Uterus (tissue), 4 donors: Measurements from ENCODE around the gene IFIT2. TPM values are rescaled to one million over a fixed set of nuclear protein-coding genes. Genes with fewer than 3 reads are reported as not detected.
"Not testable (repeated sequence)": the region's sequence is repeated elsewhere in the genome, so short reads cannot be mapped to it uniquely, and the experiment has no call there.

Experiments used
- DNase-seq, 2 donors: peaks; one replicate each; pipeline ENCODE4 v3.0.0-alpha.2; 2019 to 2020
- H3K27ac ChIP-seq, 2 donors: fragments of 200-600 bp; sonication (generic); 1 replicate in 1 of 2; 2 replicates in 1 of 2; pipeline ENCODE4 v1.5.1; 2016 to 2018
- H3K27me3 ChIP-seq, 2 donors: fragments of 200-600 bp; sonication (generic); one replicate each; pipeline ENCODE4 v1.5.1; 2018 to 2019; ENCODE audit warnings: control low read depth in 1 of 2
- H3K36me3 ChIP-seq, 2 donors: fragments of 200-600 bp; sonication (generic); one replicate each; pipeline ENCODE4 v1.5.1; 2019; ENCODE audit warnings: control low read depth in 1 of 2
- H3K4me1 ChIP-seq, 2 donors: fragments of 200-600 bp; sonication (generic); one replicate each; pipeline ENCODE4 v1.5.1; 2018 to 2019; ENCODE audit warnings: control low read depth in 1 of 2
- H3K4me3 ChIP-seq, 2 donors: fragments of 200-600 bp; sonication (generic); 1 replicate in 1 of 2; 2 replicates in 1 of 2; pipeline ENCODE4 v1.5.1; 2018 to 2019; ENCODE audit warnings: mild to moderate bottlenecking in 1 of 2
- H3K9me3 ChIP-seq, 2 donors: fragments of 200-600 bp; sonication (generic); one replicate each; pipeline ENCODE4 v1.5.1; 2019; ENCODE audit warnings: control low read depth in 1 of 2
- POLR2A ChIP-seq, 2 donors: fragments of 450-650 bp; IDR thresholded peaks; one replicate each; pipeline ENCODE4 v1.6.1; 2016; ENCODE audit warnings: antibody characterized with exemption in 2 of 2, mild to moderate bottlenecking in 1 of 2, moderate library complexity in 1 of 2
- intact Hi-C: fragments of 100-400 bp; cut with DNase I; formaldehyde crosslinking; loops from one replicate; pipeline ENCODE4 v1.15.1; 2023; ENCODE audit warnings: low total_unique reads
- total RNA-seq, 4 donors: library from RNA; depleted of rRNA in 3 of 4; stranded (reverse); fragments of >200 nt in 3 of 4; gene quantifications; one replicate each; pipeline versions ENCODE4 v1.1.0 to v1.2.4, GENCODE V29; 2014 to 2023
- TF ChIP-seq, protein P1 (sequence below), 4 experiments: fragments of 200-600 bp in 2 of 4; fragments of 450-650 bp in 2 of 4; sonication (generic) in 2 of 4; IDR thresholded peaks; one replicate each; pipeline ENCODE4 v1.5.1; 2016 to 2019; ENCODE audit warnings: antibody characterized with exemption in 4 of 4, mild to moderate bottlenecking in 2 of 4, moderate library complexity in 1 of 4
- donor health status: DM: yes; HTN: yes; CAD: no.

The IFIT2 gene
- total RNA-seq, 4 donors from 2014 or later, result 1.5 to 17.7 (median 6.1) TPM

DNA sequence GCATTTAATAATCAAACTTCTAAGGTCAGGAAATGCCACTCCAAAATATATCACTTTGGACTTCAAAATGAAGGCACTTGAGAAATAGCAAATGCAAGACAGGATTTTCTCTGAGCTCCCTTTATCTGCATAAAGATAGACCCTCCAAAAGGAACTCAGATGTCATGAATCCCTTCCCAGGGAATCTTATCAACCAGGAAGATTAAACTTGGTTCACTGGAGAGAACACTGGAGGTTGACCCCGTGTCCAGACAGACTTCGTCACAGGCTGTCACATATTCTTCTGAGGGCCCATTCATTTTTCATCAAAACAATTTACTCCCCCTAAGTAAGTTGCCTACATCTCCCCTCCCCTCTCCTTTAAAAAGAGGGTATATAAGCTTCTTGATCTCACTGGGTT, 47.1 kb downstream of the IFIT2 start:
- peaks cover 0 to 21% of the 10 kb centered on the region in 2 donors for H3K4me1 ChIP-seq
- TF ChIP-seq POLR2A (IDR thresholded peaks at IDR 0.05), result no peak
- TF ChIP-seq, protein P1, sequence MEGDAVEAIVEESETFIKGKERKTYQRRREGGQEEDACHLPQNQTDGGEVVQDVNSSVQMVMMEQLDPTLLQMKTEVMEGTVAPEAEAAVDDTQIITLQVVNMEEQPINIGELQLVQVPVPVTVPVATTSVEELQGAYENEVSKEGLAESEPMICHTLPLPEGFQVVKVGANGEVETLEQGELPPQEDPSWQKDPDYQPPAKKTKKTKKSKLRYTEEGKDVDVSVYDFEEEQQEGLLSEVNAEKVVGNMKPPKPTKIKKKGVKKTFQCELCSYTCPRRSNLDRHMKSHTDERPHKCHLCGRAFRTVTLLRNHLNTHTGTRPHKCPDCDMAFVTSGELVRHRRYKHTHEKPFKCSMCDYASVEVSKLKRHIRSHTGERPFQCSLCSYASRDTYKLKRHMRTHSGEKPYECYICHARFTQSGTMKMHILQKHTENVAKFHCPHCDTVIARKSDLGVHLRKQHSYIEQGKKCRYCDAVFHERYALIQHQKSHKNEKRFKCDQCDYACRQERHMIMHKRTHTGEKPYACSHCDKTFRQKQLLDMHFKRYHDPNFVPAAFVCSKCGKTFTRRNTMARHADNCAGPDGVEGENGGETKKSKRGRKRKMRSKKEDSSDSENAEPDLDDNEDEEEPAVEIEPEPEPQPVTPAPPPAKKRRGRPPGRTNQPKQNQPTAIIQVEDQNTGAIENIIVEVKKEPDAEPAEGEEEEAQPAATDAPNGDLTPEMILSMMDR (IDR thresholded peaks at IDR 0.05), result no peak
- no peaks in the 10 kb centered on the region for H3K36me3 ChIP-seq
- DNase-seq, result no peak
- H3K9me3 ChIP-seq, result no peaks in the 10 kb centered on the region
- H3K27ac ChIP-seq, result peak overlapping the region; percentile 12 to 66
- no peaks in the 10 kb centered on the region for H3K27me3 ChIP-seq
- H3K4me3 ChIP-seq, result no peak overlapping the region
- intact Hi-C loops, result no loop called here

DNA sequence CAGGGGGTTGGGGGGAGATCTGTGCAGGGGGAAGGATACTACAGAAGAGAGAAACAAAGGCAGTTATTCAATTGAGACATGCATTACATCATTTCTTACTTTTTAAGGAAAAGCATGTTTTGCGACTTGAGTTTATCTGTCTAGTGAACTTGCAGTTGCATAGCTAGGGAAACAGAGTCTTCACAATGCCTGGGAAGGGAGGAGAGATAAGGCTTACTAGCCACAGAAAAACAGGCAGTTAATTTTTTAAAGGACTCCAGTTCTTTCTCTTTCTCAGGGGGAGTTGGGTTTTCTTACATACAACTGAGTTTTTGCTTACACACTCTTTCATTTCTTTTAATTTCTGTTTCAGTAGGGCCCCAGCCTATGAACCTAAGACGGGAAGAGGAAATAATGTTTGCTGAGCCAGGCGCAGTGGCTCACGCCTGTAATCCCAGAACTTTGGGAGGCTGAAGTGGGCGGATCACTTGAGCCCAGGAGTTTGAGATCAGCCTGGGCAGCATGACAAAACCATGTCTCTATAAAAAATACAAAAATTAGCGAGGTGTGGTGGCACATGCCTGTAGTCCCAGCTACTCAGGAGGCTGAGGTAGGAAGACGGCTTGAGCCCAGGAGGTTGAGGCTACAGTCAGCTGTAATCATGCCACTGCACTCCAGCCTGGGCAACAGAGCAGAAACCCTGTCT, 48.9 kb downstream of the IFIT2 start:
- peaks cover 0 to 21% of the 10 kb centered on the region in 2 donors for H3K4me1 ChIP-seq
- H3K9me3 ChIP-seq, H3K4me3 ChIP-seq, H3K27me3 ChIP-seq, intact Hi-C loops, H3K36me3 ChIP-seq: not testable (repeated sequence)
- peak overlapping the region; percentile 83 to 85 for H3K27ac ChIP-seq
- peak in 1 of 2 donors; percentile 40 for DNase-seq

DNA sequence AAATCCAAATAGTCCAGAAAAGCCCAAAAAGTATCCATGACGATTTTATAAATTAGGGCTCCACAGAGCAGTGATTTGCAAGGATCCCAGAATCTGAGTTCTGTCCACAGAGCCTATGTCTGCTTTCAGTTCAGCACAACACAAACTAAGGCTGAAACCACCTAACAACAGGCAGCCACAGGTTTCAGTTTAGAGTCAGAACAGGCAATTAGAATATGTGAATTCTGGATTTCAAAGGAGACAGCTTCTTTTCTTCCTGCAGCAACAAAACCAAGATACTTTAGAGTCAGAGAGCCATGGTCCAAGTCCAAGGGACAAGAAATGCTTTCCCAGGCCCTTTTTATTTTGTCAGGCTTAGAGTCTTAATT, 49.5 kb downstream of the IFIT2 start:
- intact Hi-C loops, result no loop called here
- Histone ChIP-seq H3K9me3 (no peaks in the 10 kb centered on the region), H3K27ac (peak overlapping the region; percentile 83 to 85), H3K27me3 (no peaks in the 10 kb centered on the region), H3K4me1 (peaks cover 0 to 21% of the 10 kb centered on the region in 2 donors), H3K36me3 (no peaks in the 10 kb centered on the region), H3K4me3 (no peak overlapping the region)
- TF ChIP-seq POLR2A (IDR thresholded peaks at IDR 0.05), result no peak
- TF ChIP-seq, protein P1 (IDR thresholded peaks at IDR 0.05), result no peak
- DNase-seq, result no peak

DNA sequence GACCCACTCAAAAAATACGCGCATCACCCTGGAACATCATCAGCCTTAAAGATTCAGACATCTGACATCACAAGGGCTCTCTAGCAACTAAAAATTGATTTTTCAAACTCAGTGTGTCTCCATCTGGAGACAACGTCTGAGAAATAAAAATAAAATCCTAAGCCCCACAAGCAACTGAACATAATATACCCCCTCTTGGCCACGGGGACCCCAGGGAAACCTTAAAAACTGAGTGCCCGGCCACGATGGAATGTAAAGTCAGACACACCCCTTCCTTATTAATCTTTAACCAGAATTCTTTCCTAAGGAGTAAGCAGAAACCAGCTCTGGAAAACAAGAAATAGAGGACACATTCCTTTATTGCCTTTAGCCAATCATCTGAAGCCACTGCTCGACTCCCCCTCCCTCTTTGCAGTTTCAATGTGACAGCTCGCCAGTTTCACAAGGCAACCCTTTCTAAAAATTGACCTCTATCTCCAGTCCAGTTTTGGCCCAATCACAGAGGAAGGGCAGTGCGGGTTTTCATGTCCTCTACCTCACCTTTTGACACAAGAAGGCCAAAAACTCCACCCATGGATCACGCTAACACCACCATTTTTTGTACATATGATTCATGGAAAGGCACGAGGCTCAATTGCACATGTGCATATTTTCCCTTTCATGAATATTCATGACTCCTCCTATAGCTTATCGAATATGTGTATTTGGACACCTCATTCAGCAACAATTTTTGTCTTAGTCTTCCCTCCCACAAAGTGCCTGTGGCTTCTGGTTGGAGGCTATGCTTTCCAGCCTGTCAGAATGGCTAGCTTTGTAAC, 50.1 kb downstream of the IFIT2 start:
- Histone ChIP-seq H3K9me3 (no peaks in the 10 kb centered on the region), H3K36me3 (no peaks in the 10 kb centered on the region), H3K4me3 (no peak overlapping the region), H3K27me3 (no peaks in the 10 kb centered on the region), H3K4me1 (peaks cover 0 to 21% of the 10 kb centered on the region in 2 donors), H3K27ac (peak overlapping the region; percentile 83 to 85)
- peak; percentile 31 to 34 for DNase-seq
- TF ChIP-seq POLR2A (IDR thresholded peaks at IDR 0.05), result no peak
- intact Hi-C loops, result no loop called here

DNA sequence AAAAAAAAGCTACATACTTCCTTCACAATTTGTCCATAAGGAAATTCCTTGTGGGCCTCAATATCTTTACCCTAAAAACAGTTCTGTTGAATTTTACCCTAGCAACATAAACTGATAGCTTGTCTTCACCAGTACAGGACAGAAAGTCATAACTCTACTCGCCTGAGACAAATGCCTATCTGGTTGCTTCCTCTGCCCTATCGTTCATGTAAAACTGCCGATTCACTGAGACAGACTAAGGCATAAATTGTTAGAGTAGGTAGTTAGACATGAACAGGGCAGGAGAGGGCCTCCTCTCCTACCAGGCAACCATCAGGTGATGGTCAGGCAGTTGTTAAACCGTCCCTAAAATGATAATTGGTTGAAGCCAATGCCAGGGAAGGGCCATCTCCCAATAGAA, 51.0 kb downstream of the IFIT2 start:
- peaks cover 0 to 18% of the 10 kb centered on the region in 2 donors for H3K4me1 ChIP-seq
- H3K27ac ChIP-seq, result no peak overlapping the region
- no peak for DNase-seq
- H3K36me3 ChIP-seq, result no peaks in the 10 kb centered on the region
- TF ChIP-seq, protein P1 (IDR thresholded peaks at IDR 0.05), result no peak
- H3K9me3 ChIP-seq, result no peaks in the 10 kb centered on the region
- intact Hi-C loops, result no loop called here
- H3K27me3 ChIP-seq, result no peaks in the 10 kb centered on the region
- H3K4me3 ChIP-seq, result no peak overlapping the region

DNA sequence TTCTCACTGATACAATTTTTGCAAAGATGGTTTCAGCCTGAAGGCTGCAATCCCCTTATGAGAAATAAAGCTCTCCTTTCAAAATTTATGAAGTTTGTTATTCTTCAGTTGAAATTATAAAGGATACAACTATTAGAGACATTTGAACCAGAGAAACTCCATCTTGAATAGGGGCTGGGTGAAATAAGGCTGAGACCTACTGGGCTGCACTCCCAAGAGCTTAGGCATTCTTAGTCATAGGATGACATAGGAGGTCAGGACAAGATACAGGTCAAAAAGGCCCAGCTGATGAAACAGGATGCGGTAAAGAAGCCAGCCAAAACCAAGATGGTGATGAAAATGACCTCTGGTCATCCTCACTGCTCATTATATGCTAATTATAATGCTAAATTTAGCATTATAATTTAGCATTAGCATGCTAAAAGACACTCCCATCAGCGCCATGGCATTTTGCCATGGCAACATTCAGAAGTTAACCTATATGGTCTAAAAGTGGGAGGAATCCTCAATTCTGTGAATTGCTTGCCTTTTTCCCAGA, 53.6 kb downstream of the IFIT2 start:
- no peaks in the 10 kb centered on the region for H3K27me3 ChIP-seq
- TF ChIP-seq POLR2A (IDR thresholded peaks at IDR 0.05), result no peak
- TF ChIP-seq, protein P1 (IDR thresholded peaks at IDR 0.05), result no peak
- H3K9me3 ChIP-seq, result no peaks in the 10 kb centered on the region
- no peak overlapping the region for H3K4me3 ChIP-seq
- intact Hi-C loops, result no loop called here
- peaks cover 0 to 13% of the 10 kb centered on the region in 2 donors for H3K4me1 ChIP-seq
- no peak for DNase-seq
- no peaks in the 10 kb centered on the region for H3K36me3 ChIP-seq
- no peak overlapping the region for H3K27ac ChIP-seq
